ENCODE data around the gene NOX5.

DNA sequence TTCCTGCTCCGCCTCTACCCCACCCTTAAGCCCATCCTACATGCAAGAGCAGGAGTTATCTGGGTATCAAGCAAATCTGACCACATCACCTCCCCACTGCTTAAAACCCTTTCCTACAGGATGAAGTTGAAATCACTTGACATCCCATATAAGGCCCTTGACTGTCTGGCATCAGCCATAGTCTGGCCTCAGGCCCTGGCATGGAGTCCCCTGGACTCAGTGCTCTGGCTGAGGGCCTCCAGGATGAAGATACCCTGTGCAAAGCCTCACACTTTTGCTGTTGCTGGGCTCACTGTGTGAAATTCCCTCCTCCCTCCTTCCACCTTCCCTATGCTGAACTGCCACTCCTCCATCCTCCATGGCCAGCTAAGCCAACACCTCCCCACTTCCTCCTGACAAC, 80.8 kb downstream of the NOX5 start:
- TF ChIP-seq CTCF (IDR thresholded peaks at IDR 0.05 in 8 of 11, conservative IDR thresholded peaks at IDR 0.05 in 3 of 11) (no peak), POLR2AphosphoS5 (IDR thresholded peaks at IDR 0.05) (no peak)
